HG03460 (cell line): Measurements from ENCODE around the gene REEP1.

ENCODE experiments used
- ATAC-seq: cut with Tn5 transposase; IDR thresholded peaks from one replicate; pipeline ENCODE4 v1.9.1; 2021; ENCODE audit not compliant: unreplicated experiment

The REEP1 gene

GRCh38 chr2:86284987-86285386, 52.4 kb downstream of the REEP1 start:
- no peak for ATAC-seq

GRCh38 chr2:86284401-86284841, 53.0 kb downstream of the REEP1 start:
- no peak for ATAC-seq

GRCh38 chr2:86283411-86284030, 53.9 kb downstream of the REEP1 start:
- no peak for ATAC-seq

GRCh38 chr2:86281066-86281700, 56.2 kb downstream of the REEP1 start:
- ATAC-seq, result no peak

- ATAC-seq, result no peak
These were observed 57.2 kb downstream of the REEP1 start for GRCh38 chr2:86280191-86280667.

- no peak for ATAC-seq
These were observed 61.5 kb downstream of the REEP1 start for GRCh38 chr2:86275962-86276361.

- ATAC-seq, result no peak
These were observed 62.0 kb downstream of the REEP1 start for GRCh38 chr2:86275384-86275799.

- no peak for ATAC-seq
These were observed 62.5 kb downstream of the REEP1 start for GRCh38 chr2:86274918-86275275.

GRCh38 chr2:86274265-86274917, 63.0 kb downstream of the REEP1 start:
- ATAC-seq, result no peak

GRCh38 chr2:86272111-86272510, 65.3 kb downstream of the REEP1 start:
- no peak for ATAC-seq

GRCh38 chr2:86271248-86271647, 66.2 kb downstream of the REEP1 start:
- ATAC-seq, result no peak

GRCh38 chr2:86263956-86264355, 73.5 kb downstream of the REEP1 start:
- no peak for ATAC-seq

GRCh38 chr2:86260978-86261377, 76.4 kb downstream of the REEP1 start:
- no peak for ATAC-seq

GRCh38 chr2:86258106-86258505, 79.3 kb downstream of the REEP1 start:
- ATAC-seq, result no peak

GRCh38 chr2:86256982-86257381, 80.4 kb downstream of the REEP1 start:
- no peak for ATAC-seq

- ATAC-seq, result no peak
These were observed 81.1 kb downstream of the REEP1 start for GRCh38 chr2:86256300-86256699.

GRCh38 chr2:86254576-86255538, 82.6 kb downstream of the REEP1 start:
- ATAC-seq, result no peak

- no peak for ATAC-seq
These were observed 84.0 kb downstream of the REEP1 start for GRCh38 chr2:86253424-86253823.

- ATAC-seq, result no peak
These were observed 85.6 kb downstream of the REEP1 start for GRCh38 chr2:86251840-86252266.

GRCh38 chr2:86249579-86250391, 87.6 kb downstream of the REEP1 start:
- ATAC-seq, result no peak
